ENCODE data around the gene ZNF536. TPM values are rescaled to one million over a fixed set of nuclear protein-coding genes. Genes with fewer than 3 reads are reported as not detected.

Gene ZNF536
- total and polyA plus RNA-seq, 2 of the 13 experiments (the other 11 are each of a cell fraction or from before 2014, with no cell fraction given): not detected

- Histone ChIP-seq H3K4me2 (ENCODE audit: low read depth, low read length) (no peak overlapping the region), H3K4me1 (ENCODE audit: insufficient read depth, low read length) (no peaks in the 10 kb centered on the region), H3K4me3 (replicated peaks in 1 of 3; ENCODE audit: insufficient read depth in 1 of 3, low read depth in 2 of 3, low read length in 3 of 3) (no peak overlapping the region), H3K9me3 (ENCODE audit: low read length) (no peaks in the 10 kb centered on the region), H3K9ac (ENCODE audit: insufficient read depth, low read depth, low read length) (no peak overlapping the region), H2AFZ (ENCODE audit: low read length) (no peak overlapping the region), H3K27ac (ENCODE audit: extremely low read length, insufficient read depth, low read length) (no peak overlapping the region), H4K20me1 (ENCODE audit: insufficient read depth, low read length) (no peaks in the 10 kb centered on the region), H3K27me3 (ENCODE audit: control insufficient read depth in 1 of 2, insufficient read depth in 2 of 2, low read length in 2 of 2) (peaks cover 0 to 8% of the 10 kb centered on the region in 2 experiments; a peak in 2 of 5 replicates), H3K79me2 (ENCODE audit: insufficient read depth, low read length) (no peaks in the 10 kb centered on the region), H3K36me3 (replicated peaks in 1 of 2; ENCODE audit: control insufficient read depth in 1 of 2, insufficient read depth in 2 of 2, low read length in 2 of 2) (no peaks in the 10 kb centered on the region)
- BruUV-seq (replicated peaks): no TSS peak
- no peak for TF ChIP-seq NR1H2 (CRISPR knock-in tag; IDR thresholded peaks at IDR 0.05; ENCODE audit: borderline replicate concordance, low read depth)
- TF ChIP-seq ISX (CRISPR knock-in tag; conservative IDR thresholded peaks at IDR 0.05): no peak
- no peak for TF ChIP-seq ZNF337 (CRISPR knock-in tag; IDR thresholded peaks at IDR 0.05; ENCODE audit: borderline replicate concordance, low read depth)
- no peak for TF ChIP-seq ZBTB10 (CRISPR knock-in tag; IDR thresholded peaks at IDR 0.05; ENCODE audit: borderline replicate concordance)
- TF ChIP-seq SOX6 (IDR thresholded peaks at IDR 0.05): no peak
- no peak for TF ChIP-seq SOX6 (CRISPR knock-in tag; IDR thresholded peaks at IDR 0.05)
- no peak for TF ChIP-seq XRCC5 (optimal IDR thresholded peaks at IDR 0.05; ENCODE audit: low read length)
- no peak for TF ChIP-seq AGO1 (IDR thresholded peaks at IDR 0.05; ENCODE audit: low read depth, low read length, poor library complexity, severe bottlenecking)
- no peak for TF ChIP-seq HNRNPLL (IDR thresholded peaks at IDR 0.05; ENCODE audit: low read depth, low read length, poor library complexity, severe bottlenecking)
- TF ChIP-seq ZFX (CRISPR knock-in tag; IDR thresholded peaks at IDR 0.05; ENCODE audit: low read depth): no peak
- TF ChIP-seq HES4 (CRISPR knock-in tag; IDR thresholded peaks at IDR 0.05; ENCODE audit: borderline replicate concordance): no peak
- TF ChIP-seq ZNF225 (CRISPR knock-in tag; IDR thresholded peaks at IDR 0.05): no peak
- no peak for TF ChIP-seq PAWR (CRISPR knock-in tag; IDR thresholded peaks at IDR 0.05; ENCODE audit: borderline replicate concordance)
- TF ChIP-seq ZNF747 (CRISPR knock-in tag; IDR thresholded peaks at IDR 0.05; ENCODE audit: borderline replicate concordance): no peak
- ATAC-seq: no peak
- DNase-seq (ENCODE audit: low spot score): no peak
- ChIA-PET CTCF (ENCODE audit: low intra/inter-chr PET ratio, low total read pairs) (no interaction called here), POLR2A (no interaction called here)
- no peak for FAIRE-seq
- in situ Hi-C loops (cut with HindIII; ENCODE audit: extremely low pct_ligation_motif_present, low pct_unique_long_range_greater_than_20kb) (no loop called here), intact Hi-C loops (cut with micrococcal nuclease; ENCODE audit: unreplicated experiment) (no loop called here)
- 40% methylated on average over 3 of the region's 9 CpGs for WGBS (ENCODE audit: low lambda C conversion rate)
Measured at GRCh38 chr19:30543243-30543945, 171.2 kb downstream of the ZNF536 start.
